ENCODE data around the gene KCNK4. TPM values are rescaled to one million over a fixed set of nuclear protein-coding genes. Genes with fewer than 3 reads are reported as not detected.
A peak's percentile ranks its signal among the peaks of the same experiment; 100 is the strongest.

Gene KCNK4
- total RNA-seq, 1 donor from 2014 or later, result 0.22 TPM

- TF ChIP-seq CTCF (IDR thresholded peaks at IDR 0.05), result no peak
- no peak for DNase-seq (ENCODE audit: low spot score)
- H3K27me3 Mint-ChIP-seq (ENCODE audit: low read depth), result peaks cover 5% of the 10 kb centered on the region
- H3K36me3 Mint-ChIP-seq (ENCODE audit: low read depth), result no peaks in the 10 kb centered on the region
- H3K4me3 Mint-ChIP-seq (ENCODE audit: unreplicated experiment), result no peak overlapping the region
- no peaks in the 10 kb centered on the region for H3K9me3 Mint-ChIP-seq (ENCODE audit: low read depth)
- H3K27ac Mint-ChIP-seq (ENCODE audit: unreplicated experiment), result no peak overlapping the region
- peaks cover 32% of the 10 kb centered on the region for H3K4me1 Mint-ChIP-seq (ENCODE audit: low read depth)
These were observed 3.3 kb upstream of the KCNK4 start for GRCh38 chr11:64287676-64288352.

- Mint-ChIP-seq H3K4me3 (ENCODE audit: unreplicated experiment) (no peak overlapping the region), H3K27me3 (ENCODE audit: low read depth) (peaks cover 7% of the 10 kb centered on the region), H3K4me1 (ENCODE audit: low read depth) (peaks cover 27% of the 10 kb centered on the region), H3K27ac (ENCODE audit: unreplicated experiment) (no peak overlapping the region), H3K36me3 (ENCODE audit: low read depth) (no peaks in the 10 kb centered on the region), H3K9me3 (ENCODE audit: low read depth) (no peaks in the 10 kb centered on the region)
- no peak for TF ChIP-seq CTCF (IDR thresholded peaks at IDR 0.05)
- DNase-seq (ENCODE audit: low spot score), result no peak
These were observed 2.8 kb upstream of the KCNK4 start for GRCh38 chr11:64288353-64288750.

GRCh38 chr11:64289002-64289564, 2.0 kb upstream of the KCNK4 start:
- no peaks in the 10 kb centered on the region for H3K36me3 Mint-ChIP-seq (ENCODE audit: low read depth)
- no peak for DNase-seq (ENCODE audit: low spot score)
- peaks cover 22% of the 10 kb centered on the region for H3K4me1 Mint-ChIP-seq (ENCODE audit: low read depth)
- TF ChIP-seq CTCF (IDR thresholded peaks at IDR 0.05), result no peak
- H3K27ac Mint-ChIP-seq (ENCODE audit: unreplicated experiment), result no peak overlapping the region
- no peak overlapping the region for H3K4me3 Mint-ChIP-seq (ENCODE audit: unreplicated experiment)
- no peaks in the 10 kb centered on the region for H3K9me3 Mint-ChIP-seq (ENCODE audit: low read depth)
- H3K27me3 Mint-ChIP-seq (ENCODE audit: low read depth), result peaks cover 8% of the 10 kb centered on the region

- Mint-ChIP-seq H3K27me3 (ENCODE audit: low read depth) (peaks cover 10% of the 10 kb centered on the region), H3K4me3 (ENCODE audit: unreplicated experiment) (peak overlapping the region; percentile 40), H3K9me3 (ENCODE audit: low read depth) (no peaks in the 10 kb centered on the region), H3K27ac (ENCODE audit: unreplicated experiment) (no peak overlapping the region), H3K4me1 (ENCODE audit: low read depth) (peaks cover 28% of the 10 kb centered on the region), H3K36me3 (ENCODE audit: low read depth) (no peaks in the 10 kb centered on the region)
- no peak for DNase-seq (ENCODE audit: low spot score)
- TF ChIP-seq CTCF (IDR thresholded peaks at IDR 0.05), result no peak
These were observed 495 bp upstream of the KCNK4 start for GRCh38 chr11:64290352-64291261.

GRCh38 chr11:64291752-64292459, 804 bp downstream of the KCNK4 start:
- Mint-ChIP-seq H3K9me3 (ENCODE audit: low read depth) (no peaks in the 10 kb centered on the region), H3K36me3 (ENCODE audit: low read depth) (no peaks in the 10 kb centered on the region), H3K27ac (ENCODE audit: unreplicated experiment) (no peak overlapping the region), H3K4me3 (ENCODE audit: unreplicated experiment) (peak overlapping the region; percentile 51), H3K4me1 (ENCODE audit: low read depth) (peaks cover 19% of the 10 kb centered on the region), H3K27me3 (ENCODE audit: low read depth) (peaks cover 10% of the 10 kb centered on the region)
- no peak for TF ChIP-seq CTCF (IDR thresholded peaks at IDR 0.05)
- no peak for DNase-seq (ENCODE audit: low spot score)

Measured in chondrocyte (in vitro differentiated cells).